A673 (cell line): Measurements from ENCODE around the gene MYL6B.
"Not testable (repeated sequence)": the region's sequence is repeated elsewhere in the genome, so short reads cannot be mapped to it uniquely, and the experiment has no call there.

Experiments used
- CTCF ChIP-seq: fragments of 300-800, 200-600 bp; sonication (generic); conservative IDR thresholded peaks from 2 replicates; pipeline ENCODE4 v1.5.1; 2017; ENCODE audit warnings: low read depth, mild to moderate bottlenecking, antibody characterized with exemption, low read length, moderate library complexity, mixed read lengths
- EZH2 ChIP-seq: fragments of 200-600 bp; sonication (generic); IDR thresholded peaks from 2 replicates; pipeline ENCODE4 v1.6.1; 2017; ENCODE audit warnings: borderline replicate concordance, low read depth, mild to moderate bottlenecking, mixed read lengths, antibody characterized with exemption, low read length; ENCODE audit not compliant: poor library complexity, severe bottlenecking

- TF ChIP-seq EZH2, CTCF: not testable (repeated sequence)
Measured at GRCh38 chr12:56196818-56197550, 44.6 kb downstream of the MYL6B start.
